Endodermal cell (in vitro differentiated cells): Measurements from ENCODE around the gene NGEF. TPM values are rescaled to one million over a fixed set of nuclear protein-coding genes. Genes with fewer than 3 reads are reported as not detected.

Experiments used
- DNase-seq: peaks from one replicate; pipeline ENCODE4 v3.0.0-alpha.2; 2017
- H3K27ac ChIP-seq: 2 replicates; pipeline ENCODE4 v1.5.1; 2013; ENCODE audit warnings: mild to moderate bottlenecking, low read depth, low read length, moderate library complexity
- H3K27me3 ChIP-seq: 2 replicates; pipeline ENCODE4 v1.6.1; 2013; ENCODE audit warnings: mild to moderate bottlenecking, low read length, moderate library complexity; ENCODE audit not compliant: insufficient read depth, control insufficient read depth, poor library complexity, severe bottlenecking
- H3K36me3 ChIP-seq: 2 replicates; pipeline ENCODE4 v1.7.0; 2013; ENCODE audit warnings: mild to moderate bottlenecking, low read length, moderate library complexity; ENCODE audit not compliant: control insufficient read depth, insufficient read depth
- H3K4me1 ChIP-seq: one replicate; pipeline ENCODE4 v1.7.0; 2013; ENCODE audit warnings: low read length; ENCODE audit not compliant: control insufficient read depth, insufficient read depth
- H3K4me3 ChIP-seq: 2 replicates; pipeline ENCODE4 v1.5.1; 2013; ENCODE audit warnings: mild to moderate bottlenecking, low read length, moderate library complexity
- H3K9ac ChIP-seq: 2 replicates; pipeline ENCODE4 v1.6.1; 2013; ENCODE audit warnings: mild to moderate bottlenecking, low read length, moderate library complexity; ENCODE audit not compliant: poor library complexity, severe bottlenecking; ENCODE audit errors: extremely low read depth
- H3K9me3 ChIP-seq: 2 replicates; pipeline ENCODE4 v1.6.1; 2013; ENCODE audit warnings: mild to moderate bottlenecking, low read length, moderate library complexity; ENCODE audit not compliant: control insufficient read depth
- H3K27ac Mint-ChIP-seq: 2 replicates; pipeline ENCODE4 v1.8.0; 2020; ENCODE audit warnings: mixed read lengths
- H3K27me3 Mint-ChIP-seq: 2 replicates; pipeline ENCODE4 v1.8.0; 2021; ENCODE audit warnings: mild to moderate bottlenecking, mixed read lengths; ENCODE audit not compliant: insufficient read depth
- H3K36me3 Mint-ChIP-seq: 2 replicates; pipeline ENCODE4 v1.8.0; 2020; ENCODE audit warnings: low read depth, mixed read lengths
- H3K4me1 Mint-ChIP-seq: 2 replicates; pipeline ENCODE4 v1.8.0; 2020; ENCODE audit warnings: mixed read lengths
- H3K4me3 Mint-ChIP-seq: 2 replicates; pipeline ENCODE4 v1.8.0; 2020; ENCODE audit warnings: mild to moderate bottlenecking, moderate library complexity, mixed read lengths
- H3K9me3 Mint-ChIP-seq: 2 replicates; pipeline ENCODE4 v1.8.0; 2020; ENCODE audit warnings: mild to moderate bottlenecking, mixed read lengths
- CTCF ChIP-seq: fragments of 200-600 bp; sonication (generic); conservative IDR thresholded peaks from 2 replicates; pipeline ENCODE4 v1.5.0; 2021; ENCODE audit warnings: antibody characterized with exemption, mild to moderate bottlenecking
- WGBS, 2 experiments: methylation state at CpG; one replicate each; pipeline versions ENCODE4 v1.1.5 to v1.1.7; 2013; ENCODE audit warnings: missing lambda C conversion rate in 2 of 2, mixed read lengths in 1 of 2; ENCODE audit not compliant: insufficient coverage in 1 of 2, insufficient read length in 1 of 2; 5-methylcytosine and 5-hydroxymethylcytosine counted together
- total RNA-seq, 2 donors: library from RNA; stranded (reverse); fragmentation: NEBNext Ultra II Directional in 1 of 2; extraction: Animal tissue kit (Norgen Biotek cat#: 25700) in 1 of 2; gene quantifications; 2 replicates in 1 of 2; 3 replicates in 1 of 2; pipeline ENCODE4 v1.2.1, GENCODE V29; 2021

Gene NGEF
- total RNA-seq, 2 donors from 2014 or later, result 1.8 to 2.9 TPM

- H3K27ac Mint-ChIP-seq, result no peak overlapping the region
- DNase-seq, result peak; percentile 45
- H3K9me3 Mint-ChIP-seq, result no peaks in the 10 kb centered on the region
- no peaks in the 10 kb centered on the region for H3K4me1 Mint-ChIP-seq
- no peak overlapping the region for H3K4me3 ChIP-seq
- H3K36me3 ChIP-seq, result no peaks in the 10 kb centered on the region
- H3K4me1 ChIP-seq, result no peaks in the 10 kb centered on the region
- H3K27me3 Mint-ChIP-seq, result peaks cover 4% of the 10 kb centered on the region
- no peak overlapping the region for H3K27ac ChIP-seq
- H3K9ac ChIP-seq, result no peak overlapping the region
- H3K9me3 ChIP-seq, result no peaks in the 10 kb centered on the region
- H3K36me3 Mint-ChIP-seq, result no peaks in the 10 kb centered on the region
- H3K27me3 ChIP-seq, result no peaks in the 10 kb centered on the region
- H3K4me3 Mint-ChIP-seq, result no peak overlapping the region
- WGBS, 2 experiments, result 89 to 90% methylated on average over 11 to 19 of the region's 19 CpGs
- no peak for TF ChIP-seq CTCF
Observed at GRCh38 chr2:233002829-233003657, 10.0 kb downstream of the NGEF start.

- H3K27me3 Mint-ChIP-seq, result peaks cover 4% of the 10 kb centered on the region
- peak; percentile 30 for DNase-seq
- WGBS, 2 experiments, result 93 to 98% methylated on average over 14 to 20 of the region's 20 CpGs
- Histone ChIP-seq H3K9ac (no peak overlapping the region), H3K4me3 (no peak overlapping the region), H3K9me3 (no peaks in the 10 kb centered on the region), H3K27ac (no peak overlapping the region), H3K36me3 (no peaks in the 10 kb centered on the region), H3K27me3 (no peaks in the 10 kb centered on the region), H3K4me1 (no peaks in the 10 kb centered on the region)
- no peaks in the 10 kb centered on the region for H3K4me1 Mint-ChIP-seq
- no peaks in the 10 kb centered on the region for H3K9me3 Mint-ChIP-seq
- H3K4me3 Mint-ChIP-seq, result no peak overlapping the region
- TF ChIP-seq CTCF, result no peak
- H3K36me3 Mint-ChIP-seq, result no peaks in the 10 kb centered on the region
- H3K27ac Mint-ChIP-seq, result no peak overlapping the region
Observed at GRCh38 chr2:233000886-233001750, 11.9 kb downstream of the NGEF start.

GRCh38 chr2:232999354-232999753 lies 13.7 kb downstream of the NGEF start:
- no peak overlapping the region for H3K27ac Mint-ChIP-seq
- no peaks in the 10 kb centered on the region for H3K27me3 ChIP-seq

More at GRCh38 chr2:232999354-232999753, 13.7 kb downstream of the NGEF start:
- no peak overlapping the region for H3K4me3 ChIP-seq
- 84 to 98% methylated on average over 5 to 7 of the region's 7 CpGs for WGBS, 2 experiments
- H3K9me3 ChIP-seq, result no peaks in the 10 kb centered on the region
- Mint-ChIP-seq H3K4me3 (no peak overlapping the region), H3K9me3 (no peaks in the 10 kb centered on the region), H3K27me3 (peaks cover 1% of the 10 kb centered on the region), H3K36me3 (no peaks in the 10 kb centered on the region), H3K4me1 (no peaks in the 10 kb centered on the region)
- no peaks in the 10 kb centered on the region for H3K4me1 ChIP-seq
- no peaks in the 10 kb centered on the region for H3K36me3 ChIP-seq
- no peak overlapping the region for H3K27ac ChIP-seq
- peak; percentile 67 for TF ChIP-seq CTCF
- peak; percentile 80 for DNase-seq
- H3K9ac ChIP-seq, result no peak overlapping the region
